SKM-1 treated with dmso at 0.1 percent for 144 hours (cell line): ENCODE data around the gene TRIM44.

Experiments used
- DNase-seq: peaks from one replicate; lab custom pipeline; 2025; ENCODE audit not compliant: unreplicated experiment; lab: John Stamatoyannopoulos, UW

The TRIM44 gene

DNA sequence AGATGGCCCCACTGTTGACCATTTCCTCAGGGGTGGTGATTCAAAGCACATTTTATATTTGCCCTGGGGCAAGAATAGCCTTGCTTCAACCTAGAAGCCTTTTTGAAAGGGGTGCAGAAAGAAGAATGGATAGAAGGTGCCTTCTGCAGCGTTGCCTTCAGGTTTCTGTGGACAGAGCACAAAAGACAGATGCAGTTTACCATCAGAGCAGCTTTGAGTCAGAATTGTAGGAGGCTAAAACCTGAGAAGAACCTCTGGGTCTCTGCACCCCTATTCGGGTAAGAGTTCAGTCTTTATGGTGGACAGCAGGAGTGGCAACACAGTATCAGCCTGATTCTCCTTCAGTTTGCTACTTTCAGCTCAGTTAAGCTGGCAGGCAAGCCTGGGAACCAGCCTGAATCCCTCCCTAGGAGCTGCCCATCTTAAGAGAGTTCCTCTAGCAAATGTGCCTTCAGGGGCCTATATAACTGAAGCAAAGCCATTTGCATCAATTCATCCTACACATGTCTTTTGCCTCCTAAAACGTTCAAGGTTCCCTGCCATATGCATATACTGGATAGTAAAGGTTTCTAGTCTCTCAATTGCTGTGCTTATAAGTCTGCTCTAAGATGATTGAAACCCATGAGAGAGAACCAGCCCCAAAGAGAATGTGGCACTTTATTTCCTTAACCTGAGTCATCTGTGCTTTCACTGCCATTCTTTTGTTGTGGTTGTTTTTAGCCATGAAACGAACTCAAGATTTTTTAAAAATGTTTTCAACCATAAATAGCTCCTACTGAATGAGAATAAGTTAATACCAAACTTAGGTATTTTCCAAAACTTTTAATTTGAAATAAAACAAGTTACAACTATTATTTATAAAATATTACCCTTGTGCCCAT, 123.0 kb downstream of the TRIM44 start:
- no peak for DNase-seq

- DNase-seq, result no peak
Measured at GRCh38 chr11:35786188-35786587, 123.6 kb downstream of the TRIM44 start.

GRCh38 chr11:35787013-35787504, 124.5 kb downstream of the TRIM44 start:
- DNase-seq, result no peak

- no peak for DNase-seq
Measured at GRCh38 chr11:35787626-35788025, 125.1 kb downstream of the TRIM44 start.

GRCh38 chr11:35791088-35791958, 128.7 kb downstream of the TRIM44 start:
- DNase-seq, result no peak

DNA sequence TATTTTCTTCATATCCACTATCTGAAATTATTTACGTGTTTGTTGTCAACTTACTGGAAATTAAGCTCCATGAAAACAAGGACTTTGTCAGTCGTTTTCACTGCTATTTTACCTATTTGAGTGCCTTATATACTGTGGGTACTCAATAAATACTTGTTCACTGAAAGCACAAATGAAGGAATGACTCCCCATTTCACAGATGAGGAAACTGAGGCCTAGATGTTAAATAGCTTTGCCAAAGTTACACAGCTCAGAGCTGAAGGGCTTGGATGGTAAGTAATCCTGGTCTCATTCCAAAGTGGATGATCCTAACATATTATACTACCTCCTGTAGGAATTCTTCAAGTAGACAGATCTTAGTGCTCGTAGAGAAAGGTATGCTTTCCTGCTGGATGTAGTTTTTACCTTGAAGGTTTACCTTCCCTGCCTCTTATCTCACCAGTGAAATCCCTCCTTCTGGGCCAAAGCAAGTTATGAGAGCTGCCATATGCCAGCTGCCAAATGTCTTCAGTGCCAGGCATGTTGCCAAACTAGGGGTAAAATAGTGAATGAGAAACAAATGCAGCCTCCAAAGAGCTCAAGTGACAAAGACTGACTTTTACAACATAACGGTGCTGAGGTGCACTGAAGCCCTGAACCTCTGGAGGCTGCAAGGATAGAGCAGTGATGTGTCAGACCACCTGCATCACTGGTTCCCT, 129.7 kb downstream of the TRIM44 start:
- no peak for DNase-seq

- DNase-seq, result no peak
Measured at GRCh38 chr11:35792846-35793192, 130.2 kb downstream of the TRIM44 start.

DNA sequence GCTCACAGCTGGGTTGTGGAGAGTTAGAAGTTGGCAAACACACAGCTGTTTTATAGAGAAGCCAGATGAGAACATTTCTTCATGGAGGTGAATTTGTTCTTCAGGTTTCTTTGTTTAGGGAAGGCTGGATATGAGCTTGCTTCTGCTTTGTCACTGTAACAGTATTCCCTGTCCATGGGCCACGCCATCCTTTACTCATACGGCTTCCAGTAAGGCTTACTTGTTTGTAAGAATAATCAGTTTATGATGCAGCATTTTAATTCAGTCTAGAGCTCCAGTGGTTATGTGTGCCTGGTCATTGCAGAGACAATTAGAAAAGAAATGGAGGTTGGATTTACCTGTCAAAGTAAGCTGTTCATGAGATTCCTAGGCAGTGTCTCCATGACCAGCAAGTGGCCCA, 131.8 kb downstream of the TRIM44 start:
- no peak for DNase-seq

- DNase-seq, result no peak
Measured at GRCh38 chr11:35794850-35795249, 132.3 kb downstream of the TRIM44 start.

DNA sequence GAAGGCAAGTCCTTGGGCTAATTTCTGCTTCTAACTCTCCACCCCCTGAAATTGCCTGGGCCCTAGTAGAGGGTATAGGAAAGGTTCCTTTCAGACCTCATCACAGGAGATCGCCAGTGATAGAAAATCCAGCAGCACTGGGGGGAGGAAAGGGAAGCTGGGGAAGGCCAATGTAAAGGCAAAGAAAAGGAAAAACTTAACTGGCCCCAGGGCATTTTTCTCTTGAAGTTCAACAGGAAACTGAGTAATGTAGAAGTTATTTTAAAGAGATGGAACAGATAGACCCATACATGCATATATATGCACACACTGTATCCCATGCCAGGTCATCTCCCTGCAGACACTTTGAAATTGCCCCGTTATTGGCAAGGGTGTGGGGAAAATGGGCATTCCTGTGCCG, 134.0 kb downstream of the TRIM44 start:
- DNase-seq, result no peak

GRCh38 chr11:35798423-35798822, 135.8 kb downstream of the TRIM44 start:
- no peak for DNase-seq

DNA sequence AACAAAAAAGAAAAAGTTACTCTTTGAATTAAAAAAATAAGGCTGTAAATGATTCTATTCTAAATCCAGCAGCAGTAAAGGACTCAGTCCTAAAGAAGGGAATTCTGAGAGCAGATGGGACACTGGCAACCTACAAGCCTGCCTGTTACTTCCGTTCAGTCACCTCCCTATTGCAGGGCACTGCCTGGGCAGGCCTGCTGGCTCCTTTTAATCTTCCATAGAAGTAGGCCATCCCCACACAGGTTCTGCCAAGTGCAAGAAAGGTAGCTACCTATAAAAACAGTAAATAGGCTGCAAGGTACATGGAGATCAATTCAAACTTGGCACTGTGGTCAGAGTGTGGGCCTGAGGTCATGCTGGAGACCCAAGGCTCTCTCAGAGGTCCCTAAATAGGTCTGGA, 136.4 kb downstream of the TRIM44 start:
- DNase-seq, result no peak

DNA sequence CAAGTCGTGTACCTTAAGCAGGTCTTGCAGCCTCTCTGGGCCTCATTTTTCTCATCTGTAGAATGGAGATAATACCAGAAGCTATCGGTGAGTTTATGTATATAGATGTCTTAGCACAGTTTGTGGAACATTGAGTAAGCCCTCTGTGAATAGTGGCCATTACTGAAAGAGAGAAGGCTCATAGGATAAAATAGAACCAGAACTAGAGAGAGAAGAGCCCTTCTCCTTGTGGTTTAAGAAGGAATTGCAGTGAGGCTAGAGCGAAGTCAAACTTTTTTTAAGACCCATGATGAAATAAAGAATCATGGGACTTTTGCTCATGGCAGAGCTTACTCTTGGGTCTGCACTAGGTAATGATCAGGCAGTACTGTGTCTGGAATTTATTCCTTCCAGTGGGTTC, 137.1 kb downstream of the TRIM44 start:
- no peak for DNase-seq

DNA sequence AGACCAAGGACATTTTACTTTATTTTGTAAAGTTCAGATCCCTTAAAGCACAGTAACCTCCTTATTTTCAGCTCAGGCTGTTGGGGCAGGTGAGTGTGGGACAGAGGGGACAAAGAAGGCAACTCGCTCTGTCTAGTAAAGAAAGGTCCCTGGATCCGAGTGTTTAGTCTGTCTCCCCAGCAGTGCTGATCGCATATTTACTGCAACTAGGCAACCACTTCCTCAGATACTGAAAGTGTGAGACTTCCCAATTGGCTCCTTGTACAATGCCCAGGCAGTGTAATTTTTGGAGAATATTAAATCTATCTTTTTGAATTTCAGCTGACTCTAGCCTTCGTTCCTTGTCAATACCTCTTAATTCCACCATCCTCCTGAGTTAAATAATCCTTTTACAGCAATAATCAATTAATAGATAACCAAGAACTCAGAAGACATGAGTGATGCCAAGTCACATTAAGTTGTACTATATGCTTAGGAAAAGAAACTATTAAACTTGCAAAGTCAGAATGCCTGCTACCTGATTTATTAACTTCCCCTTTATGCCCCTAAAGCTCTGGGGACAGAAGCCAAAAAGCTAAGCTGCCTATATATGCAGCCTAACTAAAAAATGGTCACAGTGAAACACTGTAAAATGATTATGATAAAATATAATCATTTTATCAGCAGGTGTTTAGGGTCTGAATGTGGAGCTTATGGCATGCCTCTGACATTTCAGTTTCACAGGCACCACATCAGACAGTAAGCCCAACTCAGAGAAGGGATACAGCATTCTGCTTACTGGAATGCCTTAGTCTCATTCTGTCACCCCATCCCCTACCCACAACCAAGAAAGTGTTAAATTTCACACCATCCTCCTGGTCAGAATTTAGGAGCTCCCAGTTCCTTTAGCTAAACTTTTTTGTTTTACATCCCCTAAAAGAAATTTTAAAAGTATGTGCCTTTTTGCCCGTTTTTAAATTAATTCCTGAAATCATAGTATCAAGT, 138.7 kb downstream of the TRIM44 start:
- DNase-seq, result no peak

- no peak for DNase-seq
Measured at GRCh38 chr11:35802221-35802620, 139.6 kb downstream of the TRIM44 start.

DNA sequence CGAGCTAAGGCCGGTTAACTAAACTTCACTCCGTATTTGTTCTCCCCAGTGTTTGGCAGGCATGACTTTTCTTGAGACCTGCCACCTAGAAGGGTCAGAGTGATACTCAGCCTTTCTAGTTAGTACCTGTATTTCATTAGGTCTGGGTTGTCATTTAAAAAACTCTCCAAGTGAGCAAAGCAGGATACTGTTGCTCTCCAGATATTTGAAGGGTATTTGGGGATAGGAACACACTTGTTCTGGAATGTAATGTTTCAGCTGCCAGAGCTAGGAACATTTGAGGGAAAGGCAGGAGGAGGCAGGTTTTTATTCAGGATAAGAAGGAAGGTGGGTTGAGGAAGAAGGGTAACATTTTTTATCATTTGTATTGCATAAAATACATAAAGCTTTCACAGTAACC, 140.1 kb downstream of the TRIM44 start:
- no peak for DNase-seq

- DNase-seq, result no peak
Measured at GRCh38 chr11:35803115-35803514, 140.5 kb downstream of the TRIM44 start.

- no peak for DNase-seq
Measured at GRCh38 chr11:35804451-35805040, 142.0 kb downstream of the TRIM44 start.

- no peak for DNase-seq
Measured at GRCh38 chr11:35809561-35809960, 147.0 kb downstream of the TRIM44 start.
